Fibroblast of peridontal ligament (primary cell): ENCODE results near the gene ARRDC2.
"Not testable (repeated sequence)": the region's sequence is repeated elsewhere in the genome, so short reads cannot be mapped to it uniquely, and the experiment has no call there.

ENCODE experiments used
- DNase-seq: peaks from one replicate; pipeline ENCODE4 v3.0.0-alpha.2; 2010; ENCODE audit errors: extremely low read depth

ARRDC2 gene

GRCh38 chr19:18007917-18008673 lies at the start of gene ARRDC2:
Gene ARRDC2 (plus strand): TSS chr19:18008170. CDS start chr19:18008311, 141 bp downstream.
- DNase-seq: peak; percentile 86

- DNase-seq: no peak
Observed at GRCh38 chr19:17963936-17964691, 43.9 kb upstream of the ARRDC2 start.

- no peak for DNase-seq
Observed at GRCh38 chr19:17965370-17966128, 42.4 kb upstream of the ARRDC2 start.

GRCh38 chr19:17966129-17966483 lies 41.9 kb upstream of the ARRDC2 start:
- no peak for DNase-seq

- DNase-seq: no peak
Observed at GRCh38 chr19:17966550-17967256, 41.3 kb upstream of the ARRDC2 start, which contains the start of gene KCNN1. Gene KCNN1 (plus strand): TSS chr19:17967107. CDS start chr19:17973889, 6,782 bp downstream.

- DNase-seq: no peak
Observed at GRCh38 chr19:17967257-17968051, 40.5 kb upstream of the ARRDC2 start.

GRCh38 chr19:17968362-17968761 lies 39.6 kb upstream of the ARRDC2 start:
- no peak for DNase-seq

GRCh38 chr19:17969096-17969792 lies 38.7 kb upstream of the ARRDC2 start:
- DNase-seq: no peak

- no peak for DNase-seq
Observed at GRCh38 chr19:17972230-17972629, 35.7 kb upstream of the ARRDC2 start.

GRCh38 chr19:17973759-17974158 lies 34.2 kb upstream of the ARRDC2 start:
- no peak for DNase-seq

- DNase-seq: no peak
Observed at GRCh38 chr19:17974551-17974950, 33.4 kb upstream of the ARRDC2 start.

- no peak for DNase-seq
Observed at GRCh38 chr19:17975032-17975431, 32.9 kb upstream of the ARRDC2 start.

GRCh38 chr19:17977021-17977420 lies 30.9 kb upstream of the ARRDC2 start:
- DNase-seq: no peak

- no peak for DNase-seq
Observed at GRCh38 chr19:17977488-17977887, 30.5 kb upstream of the ARRDC2 start.

- DNase-seq: no peak
Observed at GRCh38 chr19:17981611-17982010, 26.4 kb upstream of the ARRDC2 start.

- DNase-seq: no peak
Observed at GRCh38 chr19:17982430-17982829, 25.5 kb upstream of the ARRDC2 start.

- DNase-seq: no peak
Observed at GRCh38 chr19:17985037-17985818, 22.7 kb upstream of the ARRDC2 start.

GRCh38 chr19:17986569-17986968 lies 21.4 kb upstream of the ARRDC2 start:
- not testable (repeated sequence) for DNase-seq

GRCh38 chr19:17988161-17988560 lies 19.8 kb upstream of the ARRDC2 start:
- DNase-seq: no peak
